ENCODE measurements around the gene NACC2. TPM values are rescaled to one million over a fixed set of nuclear protein-coding genes. Genes with fewer than 3 reads are reported as not detected.

Gene NACC2
- polyA plus RNA-seq, 1 of the 3 experiments (the other 2 are of a cell fraction): 22.1 TPM

DNA sequence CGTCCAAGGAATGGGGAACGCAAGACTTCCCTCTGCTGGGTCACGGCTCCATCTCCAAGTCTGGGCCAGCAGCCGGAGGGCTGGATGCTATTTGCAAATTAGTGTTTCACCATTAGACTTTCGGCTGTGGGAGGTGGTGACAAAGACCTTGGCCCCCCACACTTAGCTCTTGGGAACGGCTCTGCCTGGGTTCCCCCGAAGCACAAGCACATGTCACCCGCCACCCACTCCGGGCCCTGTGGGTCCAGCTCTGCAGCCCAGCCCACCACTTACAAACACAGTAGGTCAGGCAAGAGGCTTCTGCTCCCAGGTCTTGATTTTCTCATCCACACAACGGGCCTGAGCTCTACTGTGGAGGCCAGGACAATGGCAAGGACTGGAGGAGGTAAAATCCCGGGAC is 49.4 kb upstream of the NACC2 start:
- no peak overlapping the region for H3K4me2 ChIP-seq
- no peak overlapping the region for H3K4me3 ChIP-seq (ENCODE audit: low read depth in 2 of 2, low read length in 1 of 2)
- no peaks in the 10 kb centered on the region for H3K36me3 ChIP-seq (replicated peaks in 1 of 2; ENCODE audit: control insufficient read depth in 1 of 2, insufficient read depth in 2 of 2, low read length in 1 of 2)
- 61% methylated on average over 6 of the region's 11 CpGs for WGBS (ENCODE audit: low lambda C conversion rate)
- H3K79me2 ChIP-seq (ENCODE audit: insufficient read depth): no peaks in the 10 kb centered on the region
- POLR2A ChIA-PET: no interaction called here
- H3K9me3 ChIP-seq: no peaks in the 10 kb centered on the region
- no peak overlapping the region for H3K27ac ChIP-seq (ENCODE audit: low read depth in 2 of 2, low read length in 1 of 2)
- no peaks in the 10 kb centered on the region for H3F3A ChIP-seq (replicated peaks; ENCODE audit: insufficient read depth)
- peaks cover 27% of the 10 kb centered on the region; the same call in 1 of the 2 replicates for H3K27me3 ChIP-seq (ENCODE audit: insufficient read depth)
- no peaks in the 10 kb centered on the region for H3K4me1 ChIP-seq (ENCODE audit: control insufficient read depth in 1 of 2, insufficient read depth in 2 of 2, low read depth in 1 of 2, low read length in 1 of 2)
- no peaks in the 10 kb centered on the region for H4K20me1 ChIP-seq (ENCODE audit: insufficient read depth)
- H3K9ac ChIP-seq: no peak overlapping the region
- H3K9me2 ChIP-seq: no peaks in the 10 kb centered on the region
- H2AFZ ChIP-seq (ENCODE audit: low read depth): no peak overlapping the region
- CTCF ChIA-PET: interaction anchor here (0.8 to 2.5 kb wide), 7 partner anchors 12 to 139 kb away, joined by 3 to 10 read pairs (median 5); no protein-coding TSS in a partner anchor
- no peak for DNase-seq
- TF ChIP-seq, protein P1, sequence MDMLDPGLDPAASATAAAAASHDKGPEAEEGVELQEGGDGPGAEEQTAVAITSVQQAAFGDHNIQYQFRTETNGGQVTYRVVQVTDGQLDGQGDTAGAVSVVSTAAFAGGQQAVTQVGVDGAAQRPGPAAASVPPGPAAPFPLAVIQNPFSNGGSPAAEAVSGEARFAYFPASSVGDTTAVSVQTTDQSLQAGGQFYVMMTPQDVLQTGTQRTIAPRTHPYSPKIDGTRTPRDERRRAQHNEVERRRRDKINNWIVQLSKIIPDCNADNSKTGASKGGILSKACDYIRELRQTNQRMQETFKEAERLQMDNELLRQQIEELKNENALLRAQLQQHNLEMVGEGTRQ (IDR thresholded peaks at IDR 0.05; ENCODE audit: borderline replicate concordance, low read depth, low read length): no peak
- TF ChIP-seq, protein P2, sequence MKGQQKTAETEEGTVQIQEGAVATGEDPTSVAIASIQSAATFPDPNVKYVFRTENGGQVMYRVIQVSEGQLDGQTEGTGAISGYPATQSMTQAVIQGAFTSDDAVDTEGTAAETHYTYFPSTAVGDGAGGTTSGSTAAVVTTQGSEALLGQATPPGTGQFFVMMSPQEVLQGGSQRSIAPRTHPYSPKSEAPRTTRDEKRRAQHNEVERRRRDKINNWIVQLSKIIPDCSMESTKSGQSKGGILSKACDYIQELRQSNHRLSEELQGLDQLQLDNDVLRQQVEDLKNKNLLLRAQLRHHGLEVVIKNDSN (IDR thresholded peaks at IDR 0.05; ENCODE audit: borderline replicate concordance, low read depth): no peak
- TF ChIP-seq YY1 (IDR thresholded peaks at IDR 0.05; ENCODE audit: low read depth): no peak
- TF ChIP-seq, protein P3, sequence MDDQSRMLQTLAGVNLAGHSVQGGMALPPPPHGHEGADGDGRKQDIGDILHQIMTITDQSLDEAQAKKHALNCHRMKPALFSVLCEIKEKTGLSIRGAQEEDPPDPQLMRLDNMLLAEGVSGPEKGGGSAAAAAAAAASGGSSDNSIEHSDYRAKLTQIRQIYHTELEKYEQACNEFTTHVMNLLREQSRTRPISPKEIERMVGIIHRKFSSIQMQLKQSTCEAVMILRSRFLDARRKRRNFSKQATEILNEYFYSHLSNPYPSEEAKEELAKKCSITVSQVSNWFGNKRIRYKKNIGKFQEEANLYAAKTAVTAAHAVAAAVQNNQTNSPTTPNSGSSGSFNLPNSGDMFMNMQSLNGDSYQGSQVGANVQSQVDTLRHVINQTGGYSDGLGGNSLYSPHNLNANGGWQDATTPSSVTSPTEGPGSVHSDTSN (IDR thresholded peaks at IDR 0.05): no peak
- TF ChIP-seq, protein P4, sequence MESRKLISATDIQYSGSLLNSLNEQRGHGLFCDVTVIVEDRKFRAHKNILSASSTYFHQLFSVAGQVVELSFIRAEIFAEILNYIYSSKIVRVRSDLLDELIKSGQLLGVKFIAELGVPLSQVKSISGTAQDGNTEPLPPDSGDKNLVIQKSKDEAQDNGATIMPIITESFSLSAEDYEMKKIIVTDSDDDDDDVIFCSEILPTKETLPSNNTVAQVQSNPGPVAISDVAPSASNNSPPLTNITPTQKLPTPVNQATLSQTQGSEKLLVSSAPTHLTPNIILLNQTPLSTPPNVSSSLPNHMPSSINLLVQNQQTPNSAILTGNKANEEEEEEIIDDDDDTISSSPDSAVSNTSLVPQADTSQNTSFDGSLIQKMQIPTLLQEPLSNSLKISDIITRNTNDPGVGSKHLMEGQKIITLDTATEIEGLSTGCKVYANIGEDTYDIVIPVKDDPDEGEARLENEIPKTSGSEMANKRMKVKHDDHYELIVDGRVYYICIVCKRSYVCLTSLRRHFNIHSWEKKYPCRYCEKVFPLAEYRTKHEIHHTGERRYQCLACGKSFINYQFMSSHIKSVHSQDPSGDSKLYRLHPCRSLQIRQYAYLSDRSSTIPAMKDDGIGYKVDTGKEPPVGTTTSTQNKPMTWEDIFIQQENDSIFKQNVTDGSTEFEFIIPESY (IDR thresholded peaks at IDR 0.05; ENCODE audit: borderline replicate concordance, low read depth): no peak
- TF ChIP-seq MEF2A (IDR thresholded peaks at IDR 0.05; ENCODE audit: borderline replicate concordance, low read depth): no peak
- no peak for TF ChIP-seq ELF1 (IDR thresholded peaks at IDR 0.05)
- no peak for TF ChIP-seq EP300 (IDR thresholded peaks at IDR 0.05; ENCODE audit: borderline replicate concordance in 1 of 2, low read depth in 1 of 2, low read length in 1 of 2)
- TF ChIP-seq SMC3 (IDR thresholded peaks at IDR 0.05; ENCODE audit: low read depth, low read length): no peak
- TF ChIP-seq, protein P5, sequence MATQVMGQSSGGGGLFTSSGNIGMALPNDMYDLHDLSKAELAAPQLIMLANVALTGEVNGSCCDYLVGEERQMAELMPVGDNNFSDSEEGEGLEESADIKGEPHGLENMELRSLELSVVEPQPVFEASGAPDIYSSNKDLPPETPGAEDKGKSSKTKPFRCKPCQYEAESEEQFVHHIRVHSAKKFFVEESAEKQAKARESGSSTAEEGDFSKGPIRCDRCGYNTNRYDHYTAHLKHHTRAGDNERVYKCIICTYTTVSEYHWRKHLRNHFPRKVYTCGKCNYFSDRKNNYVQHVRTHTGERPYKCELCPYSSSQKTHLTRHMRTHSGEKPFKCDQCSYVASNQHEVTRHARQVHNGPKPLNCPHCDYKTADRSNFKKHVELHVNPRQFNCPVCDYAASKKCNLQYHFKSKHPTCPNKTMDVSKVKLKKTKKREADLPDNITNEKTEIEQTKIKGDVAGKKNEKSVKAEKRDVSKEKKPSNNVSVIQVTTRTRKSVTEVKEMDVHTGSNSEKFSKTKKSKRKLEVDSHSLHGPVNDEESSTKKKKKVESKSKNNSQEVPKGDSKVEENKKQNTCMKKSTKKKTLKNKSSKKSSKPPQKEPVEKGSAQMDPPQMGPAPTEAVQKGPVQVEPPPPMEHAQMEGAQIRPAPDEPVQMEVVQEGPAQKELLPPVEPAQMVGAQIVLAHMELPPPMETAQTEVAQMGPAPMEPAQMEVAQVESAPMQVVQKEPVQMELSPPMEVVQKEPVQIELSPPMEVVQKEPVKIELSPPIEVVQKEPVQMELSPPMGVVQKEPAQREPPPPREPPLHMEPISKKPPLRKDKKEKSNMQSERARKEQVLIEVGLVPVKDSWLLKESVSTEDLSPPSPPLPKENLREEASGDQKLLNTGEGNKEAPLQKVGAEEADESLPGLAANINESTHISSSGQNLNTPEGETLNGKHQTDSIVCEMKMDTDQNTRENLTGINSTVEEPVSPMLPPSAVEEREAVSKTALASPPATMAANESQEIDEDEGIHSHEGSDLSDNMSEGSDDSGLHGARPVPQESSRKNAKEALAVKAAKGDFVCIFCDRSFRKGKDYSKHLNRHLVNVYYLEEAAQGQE (IDR thresholded peaks at IDR 0.05; ENCODE audit: low read depth, low read length): no peak
- no peak for TF ChIP-seq GABPA (IDR thresholded peaks at IDR 0.05; ENCODE audit: low read depth)
- no peak for TF ChIP-seq RFX5 (IDR thresholded peaks at IDR 0.05; ENCODE audit: low read length)
- TF ChIP-seq CHD2 (IDR thresholded peaks at IDR 0.05; ENCODE audit: low read length, partially characterized antibody): no peak
- TF ChIP-seq NFIC (IDR thresholded peaks at IDR 0.05; ENCODE audit: borderline replicate concordance): no peak
- TF ChIP-seq TAF1 (IDR thresholded peaks at IDR 0.05; ENCODE audit: borderline replicate concordance, low read depth, low read length): no peak
